Fibroblast of mammary gland (primary cell): ENCODE results near the gene ZNF775.

ENCODE experiments used
- DNase-seq: peaks from one replicate; pipeline ENCODE4 v3.0.0-alpha.2; 2010; ENCODE audit warnings: low read depth
- H3K4me3 ChIP-seq: 2 replicates; pipeline ENCODE4 v1.5.1; 2011; ENCODE audit warnings: low read depth, mild to moderate bottlenecking, low read length, moderate library complexity; ENCODE audit not compliant: control insufficient read depth
- CTCF ChIP-seq: conservative IDR thresholded peaks from 2 replicates; pipeline ENCODE4 v1.5.1; 2011; ENCODE audit warnings: low read depth, low read length, inconsistent platforms; ENCODE audit not compliant: control insufficient read depth, insufficient read depth

The ZNF775 gene

GRCh38 chr7:150409300-150410030 lies 30.3 kb downstream of the ZNF775 start:
- DNase-seq: no peak
- TF ChIP-seq CTCF: no peak
- no peak overlapping the region for H3K4me3 ChIP-seq

GRCh38 chr7:150410131-150410530 lies 31.0 kb downstream of the ZNF775 start:
- DNase-seq: no peak
- TF ChIP-seq CTCF: no peak
- H3K4me3 ChIP-seq: no peak overlapping the region

- peak; percentile 24 for DNase-seq
- TF ChIP-seq CTCF: no peak
Measured at GRCh38 chr7:150410680-150411346, 31.7 kb downstream of the ZNF775 start.

GRCh38 chr7:150411606-150412005 lies 32.5 kb downstream of the ZNF775 start:
- no peak overlapping the region for H3K4me3 ChIP-seq
- no peak for TF ChIP-seq CTCF
- no peak for DNase-seq

More at GRCh38 chr7:150410680-150411346, 31.7 kb downstream of the ZNF775 start:
- H3K4me3 ChIP-seq: no peak overlapping the region

- DNase-seq: no peak
- TF ChIP-seq CTCF: no peak
- no peak overlapping the region for H3K4me3 ChIP-seq
Measured at GRCh38 chr7:150412016-150412415, 32.9 kb downstream of the ZNF775 start.

GRCh38 chr7:150412518-150413488 lies 33.7 kb downstream of the ZNF775 start:
- no peak for DNase-seq
- no peak for TF ChIP-seq CTCF
- no peak overlapping the region for H3K4me3 ChIP-seq
